ENCODE results near the gene SH3BGRL3.
"Not testable (repeated sequence)": the region's sequence is repeated elsewhere in the genome, so short reads cannot be mapped to it uniquely, and the experiment has no call there.

The SH3BGRL3 gene

DNA sequence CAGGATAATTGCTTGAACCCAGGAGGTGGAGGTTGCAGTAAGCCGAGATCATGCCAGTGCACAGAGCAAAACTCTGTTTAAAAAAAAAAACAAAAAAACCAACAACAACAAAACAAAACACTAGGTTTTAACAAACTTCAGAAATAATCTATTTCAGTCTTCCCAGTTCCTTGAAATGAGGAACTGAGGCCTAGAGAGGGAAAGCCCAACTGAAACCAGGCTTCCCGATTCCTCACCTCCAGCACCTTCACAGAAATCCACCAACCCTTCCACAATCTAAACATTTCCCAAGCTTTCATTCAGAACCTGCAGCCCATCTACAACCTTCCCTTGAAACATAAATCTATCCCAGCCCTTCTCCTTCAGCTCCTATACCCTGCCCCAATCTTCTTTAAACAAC, 37.3 kb downstream of the SH3BGRL3 start:
- no peak for DNase-seq (ENCODE audit: low read depth in 2 of 2)

- no peak for DNase-seq (ENCODE audit: low read depth in 2 of 2)
Measured at GRCh38 chr1:26317612-26318337, 37.9 kb downstream of the SH3BGRL3 start, which contains the start of gene CD52. CD52 (plus strand) TSS chr1:26317958; CDS start chr1:26318018, 60 bp downstream.

GRCh38 chr1:26318338-26319064, 38.6 kb downstream of the SH3BGRL3 start:
- no peak for DNase-seq (ENCODE audit: low read depth in 2 of 2)

DNA sequence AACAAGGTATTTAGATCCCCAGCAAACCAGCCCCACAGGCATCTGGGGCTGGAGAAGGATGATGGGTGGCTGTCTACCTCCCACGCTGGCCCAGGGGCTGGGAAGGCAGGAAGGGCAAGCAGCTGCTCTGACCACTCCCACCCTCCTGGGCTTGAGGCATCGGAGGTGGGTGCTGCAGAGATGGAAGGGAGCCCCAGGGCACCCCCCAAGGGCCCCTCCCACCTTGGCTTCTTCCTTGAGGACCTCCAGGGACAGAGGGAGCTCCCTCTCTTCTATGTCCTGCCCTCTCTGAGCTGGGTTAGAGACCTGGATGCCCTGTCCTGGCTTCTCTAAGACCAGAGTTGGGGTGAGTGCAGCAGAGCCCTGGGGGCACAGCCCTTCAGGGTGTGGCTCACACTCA, 41.0 kb downstream of the SH3BGRL3 start:
- no peak for DNase-seq (ENCODE audit: low read depth in 2 of 2)

GRCh38 chr1:26321315-26322041, 41.6 kb downstream of the SH3BGRL3 start:
- DNase-seq (ENCODE audit: low read depth in 2 of 2) = peak; percentile 58 to 60

GRCh38 chr1:26322042-26322331, 42.1 kb downstream of the SH3BGRL3 start:
- DNase-seq (ENCODE audit: low read depth in 2 of 2) = no peak

GRCh38 chr1:26323382-26323781, 43.5 kb downstream of the SH3BGRL3 start:
- DNase-seq (ENCODE audit: low read depth in 2 of 2) = no peak

DNA sequence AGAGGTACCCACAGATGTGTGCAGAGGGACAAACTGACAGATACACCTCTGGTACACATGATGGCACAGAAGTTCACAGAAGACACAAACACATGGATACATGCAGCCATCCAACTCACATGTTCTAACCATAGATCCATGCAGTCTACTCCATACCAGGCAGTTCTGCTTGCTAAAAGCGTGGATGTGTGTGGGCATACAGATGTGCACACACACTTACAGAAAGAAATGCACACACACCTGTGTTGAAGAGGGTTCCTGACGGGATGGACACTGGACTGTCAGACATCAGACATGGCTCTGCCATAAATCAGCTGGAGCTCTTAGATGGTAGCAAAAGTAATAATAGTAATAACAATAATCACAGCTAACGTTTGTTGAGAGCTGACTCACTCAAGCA, 44.7 kb downstream of the SH3BGRL3 start:
- DNase-seq (ENCODE audit: low read depth in 2 of 2) = no peak

- no peak for DNase-seq (ENCODE audit: low read depth in 2 of 2)
Measured at GRCh38 chr1:26327956-26328362, 48.1 kb downstream of the SH3BGRL3 start.

DNA sequence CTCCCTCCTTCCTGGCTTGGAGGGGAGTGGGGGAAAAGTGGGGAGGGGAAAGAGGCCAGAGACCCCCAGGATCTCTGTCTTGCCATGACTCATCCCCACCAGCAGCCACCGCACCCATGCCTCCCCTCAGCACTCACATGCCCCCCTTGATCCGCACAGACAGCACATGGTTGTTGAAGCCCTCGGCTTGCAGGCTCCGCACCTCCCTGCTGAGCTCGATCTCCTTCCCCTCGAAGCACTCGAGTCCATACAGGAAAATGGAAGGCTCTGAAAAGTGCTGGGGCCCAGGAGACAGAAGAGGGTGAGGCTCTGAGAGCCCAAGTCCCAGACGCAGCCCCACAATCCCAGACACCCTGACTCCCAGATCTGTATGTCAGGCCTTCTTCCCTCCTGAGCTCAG, 48.7 kb downstream of the SH3BGRL3 start:
- no peak for DNase-seq (ENCODE audit: low read depth in 2 of 2)

DNA sequence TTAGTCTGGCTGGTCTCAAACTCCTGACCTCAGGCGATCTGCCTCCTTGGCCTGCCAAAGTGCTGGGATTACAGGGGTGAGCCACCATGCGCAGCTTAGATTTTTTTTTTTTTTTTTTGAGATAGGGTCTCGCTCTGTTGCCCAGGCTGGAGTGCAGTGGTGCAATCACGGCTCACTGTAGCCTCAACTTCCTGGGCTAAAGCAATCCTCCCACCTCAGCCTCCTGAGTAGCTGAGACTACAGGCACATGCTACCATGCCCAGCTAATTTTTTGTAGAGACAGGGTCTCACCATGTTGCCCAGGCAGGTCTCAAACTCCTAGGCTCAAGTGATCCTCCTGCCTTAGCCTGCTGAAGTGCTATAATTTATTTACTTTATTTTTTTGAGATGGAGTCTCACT, 49.5 kb downstream of the SH3BGRL3 start:
- not testable (repeated sequence) for DNase-seq (ENCODE audit: low read depth in 2 of 2)

GRCh38 chr1:26330276-26330675, 50.4 kb downstream of the SH3BGRL3 start:
- DNase-seq (ENCODE audit: low read depth in 2 of 2) = no peak
